HCT116 (cell line): ENCODE measurements around the gene SEMA4A. TPM values are rescaled to one million over a fixed set of nuclear protein-coding genes. Genes with fewer than 3 reads are reported as not detected.

Experiments used
- ATAC-seq: fragments of 200-7000 bp; cut with Tn5 transposase; 2 replicates; pipeline ENCODE4 v1.9.1; 2020; ENCODE audit warnings: mild to moderate bottlenecking, moderate library complexity
- BruUV-seq: library from RNA; stranded (reverse); fragments of 400-500 nt; replicated peaks from 2 replicates; lab custom pipeline; 2021; lab: Mats Ljungman, UMichigan
- CTCF ChIA-PET: fragments of 300-600 bp; sonication (Branson Sonifier 250); formaldehyde crosslinking; loops from one replicate; lab custom pipeline; 2021; ENCODE audit warnings: antibody characterized with exemption; lab: Charles Lee
- POLR2A ChIA-PET: fragments of 300-600, 350-600 bp; sonication (Branson Sonifier 250); formaldehyde crosslinking; loops from one replicate; lab custom pipeline; 2021; ENCODE audit warnings: antibody characterized with exemption; lab: Charles Lee
- RAD21 ChIA-PET, 2 experiments: fragments of 300-600 bp; sonication (Branson Sonifier 250); formaldehyde crosslinking; loops; one replicate each; lab custom pipeline; 2023; ENCODE audit warnings: low total read pairs in 2 of 2; ENCODE audit not compliant: uncharacterized antibody in 2 of 2, unreplicated experiment in 2 of 2, low non-redundant PET in 1 of 2; lab: Charles Lee
- DNase-seq: peaks from one replicate; pipeline ENCODE4 v3.0.0-alpha.2; 2010; ENCODE audit warnings: low read depth, low spot score
- H2AFZ ChIP-seq: fragments of 200-600 bp; shearing (Covaris generic), sonication (generic); 2 replicates; pipeline ENCODE4 v1.6.1; 2017; ENCODE audit warnings: low read depth, mixed run types, mixed read lengths, antibody characterized with exemption, low read length; ENCODE audit not compliant: poor library complexity, severe bottlenecking
- H3K27ac ChIP-seq: 2 replicates; pipeline ENCODE4 v1.5.1; 2012; ENCODE audit warnings: low read depth, low read length
- H3K27me3 ChIP-seq: fragments of 200-600 bp; sonication (generic); 2 replicates; pipeline ENCODE4 v1.6.1; 2016; ENCODE audit warnings: mixed run types, low read length, mixed read lengths; ENCODE audit not compliant: insufficient read depth
- H3K36me3 ChIP-seq, 2 experiments: fragments of 200-500 bp in 1 of 2; fragments of 200-600 bp in 1 of 2; sonication (Bioruptor generic) in 1 of 2; sonication (generic) in 1 of 2; 2 replicates each; pipeline versions ENCODE4 v1.5.1 to v1.6.1; 2014 to 2016; ENCODE audit warnings: low read length in 2 of 2, inconsistent platforms in 1 of 2, mixed read lengths in 1 of 2, mixed run types in 1 of 2; ENCODE audit not compliant: insufficient read depth in 2 of 2, control insufficient read depth in 1 of 2
- H3K4me1 ChIP-seq, 2 experiments: fragments of 200-600 bp in 1 of 2; sonication (generic) in 1 of 2; 2 replicates each; pipeline versions ENCODE4 v1.5.1 to v1.6.1; 2012 to 2017; ENCODE audit warnings: low read length in 2 of 2, inconsistent platforms in 1 of 2, mild to moderate bottlenecking in 1 of 2, mixed read lengths in 1 of 2, mixed run types in 1 of 2, moderate library complexity in 1 of 2; ENCODE audit not compliant: insufficient read depth in 2 of 2, control insufficient read depth in 1 of 2
- H3K4me2 ChIP-seq: fragments of 200-600 bp; sonication (generic); 2 replicates; pipeline ENCODE4 v1.6.1; 2017; ENCODE audit warnings: mixed run types, low read length, mixed read lengths
- H3K4me3 ChIP-seq, 2 experiments: fragments of 200-600 bp in 1 of 2; sonication (generic) in 1 of 2; replicated peaks in 1 of 2; 2 replicates each; pipeline ENCODE4 v1.5.1; 2011 to 2016; ENCODE audit warnings: low read length in 2 of 2, control low read depth in 1 of 2, low read depth in 1 of 2, mild to moderate bottlenecking in 1 of 2, mixed read lengths in 1 of 2, mixed run types in 1 of 2
- H3K79me2 ChIP-seq: fragments of 200-600 bp; sonication (generic); 2 replicates; pipeline ENCODE4 v1.6.1; 2017; ENCODE audit warnings: mild to moderate bottlenecking, mixed run types, low read length, moderate library complexity, mixed read lengths; ENCODE audit not compliant: insufficient read depth
- H3K9ac ChIP-seq: fragments of 200-600 bp; sonication (generic); 2 replicates; pipeline ENCODE4 v1.6.1; 2016; ENCODE audit warnings: low read length, mixed read lengths
- H3K9me2 ChIP-seq: fragments of 200-600 bp; sonication (generic), shearing (Covaris generic); 2 replicates; pipeline ENCODE4 v1.6.1; 2017; ENCODE audit warnings: mixed run types, mild to moderate bottlenecking, moderate library complexity; ENCODE audit not compliant: insufficient read depth
- H3K9me3 ChIP-seq, 2 experiments: fragments of 200-500 bp in 1 of 2; fragments of 200-600 bp in 1 of 2; sonication (Bioruptor generic) in 1 of 2; sonication (generic) in 1 of 2; 2 replicates each; pipeline ENCODE4 v1.6.1; 2014 to 2017; ENCODE audit warnings: low read length in 2 of 2, mixed read lengths in 2 of 2, inconsistent platforms in 1 of 2, low read depth in 1 of 2, mild to moderate bottlenecking in 1 of 2, mixed run types in 1 of 2, moderate library complexity in 1 of 2; ENCODE audit not compliant: control insufficient read depth in 1 of 2, insufficient read depth in 1 of 2
- H4K20me1 ChIP-seq: fragments of 200-600 bp; sonication (generic), shearing (Covaris generic); 2 replicates; pipeline ENCODE4 v1.6.1; 2017; ENCODE audit warnings: mixed run types, mild to moderate bottlenecking, moderate library complexity; ENCODE audit not compliant: insufficient read depth
- CBX3 ChIP-seq: IDR thresholded peaks from 2 replicates; pipeline ENCODE4 v1.6.1; 2012; ENCODE audit warnings: low read depth
- EGR1 ChIP-seq: IDR thresholded peaks from 2 replicates; pipeline ENCODE4 v1.6.1; 2012; ENCODE audit warnings: low read depth
- RAD21 ChIP-seq: IDR thresholded peaks from 2 replicates; pipeline ENCODE4 v1.6.1; 2012; ENCODE audit warnings: low read depth, mild to moderate bottlenecking
- SIN3A ChIP-seq: IDR thresholded peaks from 2 replicates; pipeline ENCODE4 v1.6.1; 2012; ENCODE audit warnings: low read depth
- SP1 ChIP-seq: IDR thresholded peaks from 2 replicates; pipeline ENCODE4 v1.6.1; 2012; ENCODE audit warnings: low read depth
- intact Hi-C: fragments of 100-400 bp; cut with micrococcal nuclease; formaldehyde crosslinking; loops from 2 replicates; pipeline ENCODE4 v1.10.0; 2022
- total RNA-seq: library from RNA; stranded (reverse); gene quantifications from one replicate; pipeline ENCODE4 v1.2.1, GENCODE V29; 2021; ENCODE audit not compliant: unreplicated experiment
- TF ChIP-seq, protein P1 (sequence below), 3 experiments: fragments of 200-600 bp in 1 of 3; sonication (generic) in 1 of 3; IDR thresholded peaks in 2 of 3; conservative IDR thresholded peaks in 1 of 3; 2 replicates each; pipeline ENCODE4 v1.5.1; 2012 to 2017; ENCODE audit warnings: low read depth in 2 of 3, low read length in 2 of 3, antibody characterized with exemption in 1 of 3, borderline replicate concordance in 1 of 3, control low read depth in 1 of 3, mild to moderate bottlenecking in 1 of 3, mixed read lengths in 1 of 3, mixed run types in 1 of 3, moderate library complexity in 1 of 3; ENCODE audit not compliant: insufficient read depth in 1 of 3
- TF ChIP-seq, protein P2 (sequence below): IDR thresholded peaks from 2 replicates; pipeline ENCODE4 v1.6.1; 2012; ENCODE audit warnings: low read depth

SEMA4A gene
- total RNA-seq, 1 experiment from 2014 or later, result 0.39 TPM

DNA sequence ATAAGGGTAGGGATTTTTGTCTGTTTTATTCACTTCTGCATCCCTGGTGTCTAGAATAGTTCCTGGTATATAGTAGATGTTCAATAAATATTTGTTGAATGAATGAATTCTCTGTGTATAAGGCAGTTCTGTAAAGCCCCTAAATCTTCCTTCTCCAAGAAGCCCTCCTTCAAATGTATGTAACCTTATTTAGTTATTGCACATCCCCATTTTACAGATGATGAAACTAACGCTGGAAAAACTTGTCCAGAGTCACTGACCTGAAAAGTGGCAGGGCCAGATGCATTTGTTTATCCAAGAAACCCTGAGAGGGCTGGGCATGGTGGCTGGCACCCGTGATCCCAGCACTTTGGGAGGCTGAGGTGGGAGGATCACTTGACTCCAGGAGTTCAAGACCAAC is 43.1 kb upstream of the SEMA4A start:
- no peak for TF ChIP-seq EGR1
- no peak for TF ChIP-seq SIN3A
- TF ChIP-seq, protein P1, sequence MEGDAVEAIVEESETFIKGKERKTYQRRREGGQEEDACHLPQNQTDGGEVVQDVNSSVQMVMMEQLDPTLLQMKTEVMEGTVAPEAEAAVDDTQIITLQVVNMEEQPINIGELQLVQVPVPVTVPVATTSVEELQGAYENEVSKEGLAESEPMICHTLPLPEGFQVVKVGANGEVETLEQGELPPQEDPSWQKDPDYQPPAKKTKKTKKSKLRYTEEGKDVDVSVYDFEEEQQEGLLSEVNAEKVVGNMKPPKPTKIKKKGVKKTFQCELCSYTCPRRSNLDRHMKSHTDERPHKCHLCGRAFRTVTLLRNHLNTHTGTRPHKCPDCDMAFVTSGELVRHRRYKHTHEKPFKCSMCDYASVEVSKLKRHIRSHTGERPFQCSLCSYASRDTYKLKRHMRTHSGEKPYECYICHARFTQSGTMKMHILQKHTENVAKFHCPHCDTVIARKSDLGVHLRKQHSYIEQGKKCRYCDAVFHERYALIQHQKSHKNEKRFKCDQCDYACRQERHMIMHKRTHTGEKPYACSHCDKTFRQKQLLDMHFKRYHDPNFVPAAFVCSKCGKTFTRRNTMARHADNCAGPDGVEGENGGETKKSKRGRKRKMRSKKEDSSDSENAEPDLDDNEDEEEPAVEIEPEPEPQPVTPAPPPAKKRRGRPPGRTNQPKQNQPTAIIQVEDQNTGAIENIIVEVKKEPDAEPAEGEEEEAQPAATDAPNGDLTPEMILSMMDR (IDR thresholded peaks at IDR 0.05 in 2 of 3, conservative IDR thresholded peaks at IDR 0.05 in 1 of 3; ENCODE audit: borderline replicate concordance in 1 of 3, insufficient read depth in 1 of 3, low read depth in 2 of 3, low read length in 2 of 3), result no peak
- TF ChIP-seq, protein P2, sequence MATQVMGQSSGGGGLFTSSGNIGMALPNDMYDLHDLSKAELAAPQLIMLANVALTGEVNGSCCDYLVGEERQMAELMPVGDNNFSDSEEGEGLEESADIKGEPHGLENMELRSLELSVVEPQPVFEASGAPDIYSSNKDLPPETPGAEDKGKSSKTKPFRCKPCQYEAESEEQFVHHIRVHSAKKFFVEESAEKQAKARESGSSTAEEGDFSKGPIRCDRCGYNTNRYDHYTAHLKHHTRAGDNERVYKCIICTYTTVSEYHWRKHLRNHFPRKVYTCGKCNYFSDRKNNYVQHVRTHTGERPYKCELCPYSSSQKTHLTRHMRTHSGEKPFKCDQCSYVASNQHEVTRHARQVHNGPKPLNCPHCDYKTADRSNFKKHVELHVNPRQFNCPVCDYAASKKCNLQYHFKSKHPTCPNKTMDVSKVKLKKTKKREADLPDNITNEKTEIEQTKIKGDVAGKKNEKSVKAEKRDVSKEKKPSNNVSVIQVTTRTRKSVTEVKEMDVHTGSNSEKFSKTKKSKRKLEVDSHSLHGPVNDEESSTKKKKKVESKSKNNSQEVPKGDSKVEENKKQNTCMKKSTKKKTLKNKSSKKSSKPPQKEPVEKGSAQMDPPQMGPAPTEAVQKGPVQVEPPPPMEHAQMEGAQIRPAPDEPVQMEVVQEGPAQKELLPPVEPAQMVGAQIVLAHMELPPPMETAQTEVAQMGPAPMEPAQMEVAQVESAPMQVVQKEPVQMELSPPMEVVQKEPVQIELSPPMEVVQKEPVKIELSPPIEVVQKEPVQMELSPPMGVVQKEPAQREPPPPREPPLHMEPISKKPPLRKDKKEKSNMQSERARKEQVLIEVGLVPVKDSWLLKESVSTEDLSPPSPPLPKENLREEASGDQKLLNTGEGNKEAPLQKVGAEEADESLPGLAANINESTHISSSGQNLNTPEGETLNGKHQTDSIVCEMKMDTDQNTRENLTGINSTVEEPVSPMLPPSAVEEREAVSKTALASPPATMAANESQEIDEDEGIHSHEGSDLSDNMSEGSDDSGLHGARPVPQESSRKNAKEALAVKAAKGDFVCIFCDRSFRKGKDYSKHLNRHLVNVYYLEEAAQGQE, result no peak
- no peak for TF ChIP-seq SP1
- TF ChIP-seq RAD21, result no peak
- TF ChIP-seq CBX3, result no peak
- DNase-seq (no peak), ATAC-seq (no peak)
- H3K9me3 ChIP-seq, result no peaks in the 10 kb centered on the region
- CTCF ChIA-PET, result no interaction called here
- intact Hi-C loops, result no loop called here
- RAD21 ChIA-PET, result no interaction called here
- H4K20me1 ChIP-seq, result no peaks in the 10 kb centered on the region; the same call in 1 of the 2 replicates
- H3K79me2 ChIP-seq, result peaks cover 7% of the 10 kb centered on the region
- H3K4me2 ChIP-seq, result no peak overlapping the region
- H3K9ac ChIP-seq, result no peak overlapping the region
- H3K9me2 ChIP-seq, result no peaks in the 10 kb centered on the region
- H3K4me3 ChIP-seq, result no peak overlapping the region
- POLR2A ChIA-PET, result interaction anchor here (1.1 kb wide), 1 partner anchor 9 kb away, joined by 3 read pairs; no protein-coding TSS in a partner anchor
- no peak overlapping the region for H3K27ac ChIP-seq
- no peaks in the 10 kb centered on the region for H3K36me3 ChIP-seq
- H2AFZ ChIP-seq, result no peak overlapping the region
- BruUV-seq, result no TSS peak
- peaks cover 56 to 83% of the 10 kb centered on the region in 2 experiments for H3K4me1 ChIP-seq
- H3K27me3 ChIP-seq, result no peaks in the 10 kb centered on the region
